ENCODE results near the gene RDH13. TPM values are rescaled to one million over a fixed set of nuclear protein-coding genes. Genes with fewer than 3 reads are reported as not detected.
"Not testable (repeated sequence)": the region's sequence is repeated elsewhere in the genome, so short reads cannot be mapped to it uniquely, and the experiment has no call there.

RDH13 gene, protein sequence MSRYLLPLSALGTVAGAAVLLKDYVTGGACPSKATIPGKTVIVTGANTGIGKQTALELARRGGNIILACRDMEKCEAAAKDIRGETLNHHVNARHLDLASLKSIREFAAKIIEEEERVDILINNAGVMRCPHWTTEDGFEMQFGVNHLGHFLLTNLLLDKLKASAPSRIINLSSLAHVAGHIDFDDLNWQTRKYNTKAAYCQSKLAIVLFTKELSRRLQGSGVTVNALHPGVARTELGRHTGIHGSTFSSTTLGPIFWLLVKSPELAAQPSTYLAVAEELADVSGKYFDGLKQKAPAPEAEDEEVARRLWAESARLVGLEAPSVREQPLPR
- polyA plus RNA-seq (ENCODE audit: insufficient read length in 12 of 12): 10 to 100 TPM in 9 of 12 donors, 1 to 10 TPM in 2, not detected in 1; 7.6 to 22.8 (median 13.4) TPM
- long read RNA-seq, donor 1, partial matches to known transcripts: 0 of 4 reads
- long read RNA-seq, donor 1, other reads (novel, unspliced or antisense): 0 of 4 reads
- long read RNA-seq, donor 2, partial matches to known transcripts: 0 of 1 reads
- long read RNA-seq, donor 2, other reads (novel, unspliced or antisense): 0 of 1 reads
- long read RNA-seq, donor 3: 0 reads
- long read RNA-seq, donor 4, partial matches to known transcripts: 0 of 1 reads
- long read RNA-seq, donor 4, other reads (novel, unspliced or antisense): 0 of 1 reads
- long read RNA-seq, donor 5: 0 reads
- long read RNA-seq, donor 6, partial matches to known transcripts: 7 of 8 reads
- long read RNA-seq, donor 6, other reads (novel, unspliced or antisense): 0 of 8 reads
- long read RNA-seq, donor 7, partial matches to known transcripts: 0 of 3 reads
- long read RNA-seq, donor 7, other reads (novel, unspliced or antisense): 0 of 3 reads
- long read RNA-seq, donor 8, partial matches to known transcripts: 0 of 4 reads
- long read RNA-seq, donor 8, other reads (novel, unspliced or antisense): 0 of 4 reads
- long read RNA-seq, donor 9, partial matches to known transcripts: 0 of 1 reads
- long read RNA-seq, donor 9, other reads (novel, unspliced or antisense): 0 of 1 reads
- long read RNA-seq, donor 10, partial matches to known transcripts: 5 of 7 reads
- long read RNA-seq, donor 10, other reads (novel, unspliced or antisense): 0 of 7 reads
- long read RNA-seq, donor 11, partial matches to known transcripts: 0 of 3 reads
- long read RNA-seq, donor 11, other reads (novel, unspliced or antisense): 0 of 3 reads

DNA sequence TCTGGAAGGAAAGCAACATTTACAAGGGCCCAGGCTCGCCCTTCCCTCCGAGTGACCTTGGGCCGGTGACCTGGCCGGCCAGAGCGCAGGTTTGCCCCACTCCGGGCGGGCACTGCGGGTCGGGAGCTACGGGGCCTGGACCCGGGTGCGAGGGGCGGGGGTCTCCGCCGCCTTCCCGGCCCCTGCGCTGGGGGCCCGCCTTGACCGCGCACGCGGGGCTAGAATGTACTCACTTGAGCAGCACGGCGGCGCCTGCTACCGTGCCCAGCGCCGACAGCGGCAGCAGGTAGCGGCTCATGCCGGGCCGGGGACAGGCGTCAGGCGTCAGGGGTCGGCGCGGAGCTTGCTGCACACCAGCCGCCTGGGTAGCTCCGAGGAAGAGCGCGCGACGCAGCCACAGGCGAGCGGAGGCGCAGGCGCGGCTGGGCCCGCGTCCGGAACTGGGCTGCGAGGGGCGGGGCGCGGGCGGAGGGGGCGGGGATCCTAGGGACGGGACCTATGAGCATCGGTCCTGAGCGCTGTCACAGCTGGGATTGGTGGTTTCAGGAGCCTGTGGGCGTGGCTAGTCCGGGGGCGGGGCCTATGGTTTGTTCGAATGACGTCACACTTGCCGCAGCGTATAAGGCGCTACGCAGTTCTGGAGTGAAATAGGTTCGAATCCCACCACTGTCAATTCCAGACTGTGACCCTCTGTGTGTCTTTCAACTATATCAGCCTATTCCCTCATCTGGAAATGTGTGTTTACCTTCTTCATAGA, at the start of gene RDH13:
Gene RDH13 (minus strand): TSS at position 414 of the 757 bp plus-strand sequence. CDS start 116 bp downstream, at position 298.
- DNase-seq: peak; percentile 87

DNA sequence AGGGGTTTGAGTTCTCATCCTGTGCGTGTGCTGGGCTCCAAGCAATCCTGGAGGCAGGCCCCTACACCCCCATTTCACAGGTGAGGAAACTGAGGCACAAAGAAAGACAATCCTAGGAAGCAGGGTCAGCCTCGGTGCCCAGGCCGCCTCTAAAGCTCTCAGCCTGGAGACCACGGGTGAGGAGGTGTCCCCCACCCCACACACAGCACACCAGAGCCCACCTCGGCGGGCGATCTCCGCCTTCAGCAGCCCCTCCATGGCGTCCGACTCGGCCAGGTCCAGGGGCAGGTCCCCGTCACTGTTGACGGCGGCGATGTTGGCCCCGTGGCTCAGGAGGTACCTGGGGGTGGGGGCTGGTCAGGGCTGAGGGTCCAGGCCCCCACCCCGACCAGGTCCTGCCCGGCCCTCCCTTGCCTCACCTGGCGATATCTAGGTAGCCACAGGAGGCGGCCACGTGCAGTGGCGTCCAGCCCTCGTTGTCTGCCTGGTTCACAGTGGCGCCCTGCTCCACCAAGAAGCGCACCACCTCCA, 49.4 kb upstream of the RDH13 start:
- no peak for DNase-seq

GRCh38 chr19:55111238-55111831, 48.4 kb upstream of the RDH13 start:
- no peak for DNase-seq

DNA sequence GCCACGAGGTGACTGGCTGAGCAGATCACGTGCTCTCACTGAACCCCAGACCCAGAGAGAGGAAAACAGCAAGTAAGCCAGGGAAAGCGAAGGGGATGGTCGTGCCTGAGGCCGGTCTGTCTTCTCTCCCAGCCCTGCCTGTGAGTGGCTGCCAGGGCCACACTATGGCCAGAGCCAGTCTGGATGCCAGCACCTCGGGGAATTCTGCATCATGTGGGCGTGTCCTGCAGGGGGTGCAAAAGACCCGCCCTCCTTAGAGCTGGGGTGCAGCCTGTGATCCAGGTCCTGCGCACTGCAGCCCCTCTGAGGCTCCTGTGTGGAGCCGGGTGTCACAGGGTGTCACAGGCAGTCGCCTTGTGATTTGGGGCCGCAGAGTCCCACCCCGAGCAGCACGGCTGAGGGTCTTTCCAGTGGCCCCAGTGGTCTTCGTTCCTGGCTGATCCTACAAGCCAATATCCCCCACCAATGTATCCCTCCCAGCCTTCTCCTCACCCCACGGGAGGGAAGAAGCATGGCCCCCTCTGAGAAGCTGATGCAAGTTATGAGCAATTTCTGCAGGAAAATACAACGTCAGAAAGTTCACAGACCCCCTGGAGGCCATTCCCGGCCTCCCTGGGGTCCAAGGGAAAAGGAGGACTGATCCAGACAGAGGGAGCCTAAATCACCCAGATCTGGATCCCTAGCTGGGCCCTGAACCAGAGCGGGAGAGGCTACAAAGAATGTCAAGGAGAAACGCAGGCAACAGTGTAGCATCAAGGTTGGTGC, 46.8 kb upstream of the RDH13 start:
- DNase-seq: no peak

- not testable (repeated sequence) for DNase-seq
Measured at GRCh38 chr19:55107252-55107651, 44.3 kb upstream of the RDH13 start.

DNA sequence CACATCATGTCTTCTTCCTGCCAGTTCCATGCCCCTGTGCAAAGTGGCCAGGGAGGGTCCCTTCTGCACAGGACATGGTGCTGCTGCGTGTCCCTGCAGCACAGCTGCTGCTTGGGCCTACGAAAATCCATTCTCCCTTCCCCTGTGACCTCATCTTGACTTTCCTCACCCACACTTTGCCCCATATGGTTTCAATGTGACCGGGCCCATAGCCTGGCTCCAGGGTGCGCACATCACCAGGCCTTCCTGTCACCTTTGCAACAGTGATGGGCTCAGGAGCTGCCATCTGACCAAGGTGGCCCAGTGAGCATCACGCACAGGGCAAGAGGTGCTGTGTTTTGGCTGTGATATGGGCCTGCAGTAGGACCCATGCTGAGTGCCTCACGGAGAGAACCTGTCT, 43.6 kb upstream of the RDH13 start:
- no peak for DNase-seq

DNA sequence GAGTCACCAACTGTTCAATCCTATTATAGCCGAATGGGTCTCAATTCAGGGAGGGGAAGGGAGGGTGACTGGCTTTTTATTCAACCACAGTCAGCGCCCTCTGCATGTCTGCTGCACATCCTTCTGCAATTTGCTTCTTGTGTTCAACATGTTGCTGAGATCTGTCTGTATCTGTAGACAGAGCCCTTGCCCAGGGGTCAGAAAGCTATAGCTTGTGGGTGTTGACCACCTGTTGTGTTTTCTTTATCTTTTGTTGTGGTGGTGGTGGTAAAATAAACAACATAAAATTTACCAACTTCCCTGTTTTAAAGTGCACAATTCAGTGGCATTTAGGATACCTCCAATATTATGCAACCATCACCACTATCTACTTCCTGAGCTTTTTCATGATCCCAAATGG, 42.3 kb upstream of the RDH13 start:
- DNase-seq: no peak

GRCh38 chr19:55103190-55103589, 40.2 kb upstream of the RDH13 start:
- DNase-seq: no peak

DNA sequence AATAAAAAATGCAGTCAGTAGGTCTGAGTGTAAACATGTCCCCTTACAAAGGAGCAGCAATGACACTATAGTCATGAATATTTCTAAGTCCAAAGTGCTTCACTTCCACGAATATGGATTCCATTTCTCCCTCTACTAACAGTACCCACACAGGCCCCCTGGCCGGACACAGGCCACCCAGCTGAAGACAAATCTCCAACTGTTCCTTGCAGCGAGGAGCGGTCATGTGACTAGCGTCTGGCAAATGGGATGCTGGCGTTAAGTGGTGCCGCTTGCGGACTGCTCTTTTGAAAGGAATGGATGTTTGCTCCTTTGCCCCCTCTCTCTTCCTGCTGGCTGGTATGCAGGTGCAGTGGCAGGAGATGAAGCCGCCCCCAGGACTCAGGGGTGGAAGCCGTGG, 38.3 kb upstream of the RDH13 start:
- no peak for DNase-seq

GRCh38 chr19:55099557-55100506, 36.9 kb upstream of the RDH13 start:
- no peak for DNase-seq

DNA sequence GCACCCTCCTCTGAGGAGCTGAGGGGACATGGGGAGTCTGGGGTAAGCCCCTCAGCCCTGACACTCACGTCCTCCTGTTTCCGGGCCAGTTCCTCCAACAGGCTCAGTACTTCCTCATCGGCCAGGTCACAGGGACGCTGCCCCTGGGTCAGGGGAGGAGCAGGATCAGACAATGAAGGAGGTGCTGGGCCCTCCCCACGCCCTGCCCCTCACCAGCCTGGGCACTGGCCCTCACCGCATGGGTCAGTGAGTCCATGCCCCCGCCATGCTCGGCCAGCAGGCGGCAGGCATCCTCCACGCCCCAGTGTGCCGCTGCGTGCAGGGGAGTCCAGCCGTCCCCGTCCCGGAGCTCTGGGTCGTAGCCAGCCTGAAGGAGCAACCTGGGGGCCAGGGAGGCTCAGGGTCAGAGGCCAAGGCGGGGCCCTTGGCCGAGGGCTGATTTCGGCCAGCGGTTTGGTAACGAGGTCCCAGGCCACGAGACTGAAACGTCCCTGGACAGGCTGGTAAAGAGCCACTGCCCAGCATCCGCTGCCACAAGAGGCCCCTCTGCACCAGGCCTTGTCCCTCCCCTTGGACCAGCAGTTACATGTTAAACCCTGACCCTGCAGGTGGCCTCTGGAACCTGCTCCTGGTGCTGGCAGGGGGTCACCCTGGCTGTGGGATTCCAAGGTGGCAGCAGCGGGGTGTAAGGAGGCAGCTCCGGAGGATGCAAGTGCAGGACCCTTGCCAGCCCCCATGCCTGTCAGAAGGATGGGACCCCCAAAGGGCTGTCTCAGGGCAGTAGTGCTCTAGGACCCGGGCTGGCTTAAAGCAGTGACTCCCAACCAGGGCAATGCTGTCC, 36.0 kb upstream of the RDH13 start:
- DNase-seq: no peak

GRCh38 chr19:55097864-55098715, 35.1 kb upstream of the RDH13 start:
- no peak for DNase-seq

DNA sequence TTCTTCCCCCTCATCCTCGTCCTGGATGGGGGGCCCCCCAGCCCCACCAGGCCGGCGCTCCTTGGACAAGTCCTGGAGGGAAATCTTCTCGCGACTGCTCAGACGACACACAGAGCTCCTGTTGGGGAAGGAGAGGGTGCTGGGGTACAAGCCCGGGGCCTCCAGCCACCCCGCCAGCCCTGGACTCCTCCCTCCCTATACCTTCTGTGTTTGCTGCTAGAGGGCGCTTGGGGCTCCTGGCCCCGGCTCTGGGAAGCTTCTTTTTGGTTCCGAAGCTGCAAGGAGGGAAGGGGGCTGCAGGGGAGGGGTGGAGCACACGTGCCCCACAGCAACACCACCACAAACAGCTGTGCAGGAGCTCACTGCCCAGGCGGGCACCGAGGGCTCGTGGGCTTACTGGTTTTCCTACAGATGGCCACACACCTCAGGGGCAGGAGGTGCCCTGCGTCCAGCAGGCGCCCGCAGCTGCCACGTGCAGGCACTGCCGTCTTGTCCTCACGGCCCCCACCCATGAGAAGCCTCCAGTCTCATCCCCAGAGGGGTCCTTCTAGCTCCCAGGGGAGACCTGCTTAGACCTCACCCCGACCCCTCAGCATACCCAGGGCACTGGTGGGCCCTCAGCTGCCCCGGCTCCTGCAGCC, 33.2 kb upstream of the RDH13 start:
- DNase-seq: no peak

- no peak for DNase-seq
Measured at GRCh38 chr19:55095260-55096060, 32.5 kb upstream of the RDH13 start.

Data from muscle of arm (tissue), 14 donors.